Activated CD8-positive, alpha-beta memory T cell treated with anti-CD3 and anti-CD28 coated beads, Interleukin-2, amount 50 U/mL, for 1 hour (primary cell): ENCODE results near the gene DND1.
"Not testable (repeated sequence)": the region's sequence is repeated elsewhere in the genome, so short reads cannot be mapped to it uniquely, and the experiment has no call there.

Experiments
- DNase-seq: peaks from one replicate; pipeline ENCODE4 v3.0.0-alpha.2; 2020; ENCODE audit errors: extremely low read depth

DND1 gene

DNA sequence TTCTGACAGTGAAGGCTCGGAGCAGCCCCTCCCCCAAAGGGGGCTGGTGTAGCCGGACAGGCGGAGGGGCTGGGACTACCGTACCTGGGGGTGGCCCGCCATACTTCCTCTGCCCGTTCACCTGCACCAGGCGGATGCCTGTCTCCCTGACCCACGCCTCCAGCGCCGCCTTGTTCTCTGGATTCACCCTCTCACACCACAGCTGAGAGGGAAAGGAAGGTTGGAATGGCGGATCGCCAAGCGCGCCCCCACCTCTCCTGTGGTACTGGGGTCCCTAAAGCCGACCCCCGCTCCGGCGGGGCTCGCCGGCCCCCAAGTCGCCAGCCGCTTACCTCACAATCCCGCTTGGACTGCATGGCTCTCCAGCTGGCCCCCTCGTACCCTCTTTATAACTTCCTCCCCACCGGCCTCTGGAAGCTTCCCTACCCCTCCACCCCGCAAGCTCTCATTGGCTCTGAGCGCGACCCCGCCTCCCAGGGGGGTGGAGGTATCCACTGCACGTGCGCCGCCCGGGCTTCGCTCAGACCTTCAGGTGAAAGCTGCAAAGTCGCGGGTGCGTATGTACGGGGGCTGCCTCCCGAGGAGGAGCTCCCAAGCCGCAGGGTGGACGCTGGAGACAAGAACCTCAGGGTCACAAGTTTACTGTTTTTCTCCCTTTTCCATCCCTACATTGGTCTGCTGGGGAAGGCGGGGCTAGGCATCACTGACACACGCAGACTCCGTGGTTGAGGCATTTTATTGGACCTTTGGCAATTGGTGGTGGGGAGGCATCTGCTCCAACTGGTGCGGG, at the start of gene DND1:
Gene DND1 (minus strand): TSS at position 390 of the 790 bp plus-strand sequence. CDS start 34 bp downstream, at position 356.
- DNase-seq, result no peak

DNA sequence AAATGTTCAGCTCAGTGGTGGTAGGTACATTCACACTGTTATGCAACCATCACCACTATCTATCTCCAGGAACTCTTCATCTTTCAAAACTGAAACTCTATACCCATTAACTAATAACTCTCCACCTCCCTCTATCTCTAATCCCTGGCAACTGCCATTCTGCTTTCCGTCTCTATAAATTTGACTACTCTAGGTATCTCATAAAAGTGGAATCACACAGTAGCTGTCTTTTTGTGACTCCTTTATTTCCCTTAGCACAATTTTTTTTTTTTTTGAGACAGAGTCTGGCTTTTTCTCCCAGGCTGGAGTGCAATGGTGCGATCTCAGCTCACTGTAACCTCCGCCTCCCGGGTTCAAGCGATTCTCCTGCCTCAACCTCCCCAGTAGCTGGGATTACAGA, 48.0 kb upstream of the DND1 start:
- not testable (repeated sequence) for DNase-seq

DNA sequence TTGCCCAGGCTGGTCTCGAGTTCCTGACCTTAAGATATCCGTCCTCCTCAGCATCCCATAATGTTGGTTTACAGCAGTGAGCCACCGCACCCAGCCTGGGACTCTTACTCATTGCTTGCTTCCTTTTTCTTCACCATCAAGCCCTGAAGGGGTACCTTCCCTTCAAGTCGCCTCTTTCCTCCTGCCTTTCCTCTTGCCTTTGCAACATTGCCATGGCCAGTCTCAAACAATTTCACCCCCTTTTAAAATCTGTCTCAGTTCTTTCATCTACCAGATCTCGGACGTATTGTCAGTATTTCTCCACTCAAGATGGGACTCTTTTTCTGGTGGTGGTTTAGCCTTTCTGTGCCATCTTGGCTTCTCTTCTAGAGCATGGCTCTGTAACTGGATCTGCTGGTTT, 47.4 kb upstream of the DND1 start:
- not testable (repeated sequence) for DNase-seq

DNA sequence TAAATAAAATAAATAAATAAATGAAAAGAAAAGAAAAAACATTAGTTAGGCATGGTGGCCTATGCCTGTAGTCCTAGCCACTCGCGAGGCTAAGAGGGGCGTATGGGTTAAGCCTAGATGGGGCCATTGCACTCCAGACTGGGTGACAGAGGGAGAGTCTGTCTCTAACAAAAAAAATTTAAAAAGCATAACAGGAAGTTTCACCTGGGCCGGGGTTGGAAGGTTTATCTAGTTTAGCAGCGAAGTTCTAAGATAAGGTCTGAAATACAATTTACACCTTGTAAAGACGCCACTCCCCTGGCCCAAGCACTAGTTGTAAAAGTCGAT, 44.9 kb upstream of the DND1 start:
- no peak for DNase-seq

DNA sequence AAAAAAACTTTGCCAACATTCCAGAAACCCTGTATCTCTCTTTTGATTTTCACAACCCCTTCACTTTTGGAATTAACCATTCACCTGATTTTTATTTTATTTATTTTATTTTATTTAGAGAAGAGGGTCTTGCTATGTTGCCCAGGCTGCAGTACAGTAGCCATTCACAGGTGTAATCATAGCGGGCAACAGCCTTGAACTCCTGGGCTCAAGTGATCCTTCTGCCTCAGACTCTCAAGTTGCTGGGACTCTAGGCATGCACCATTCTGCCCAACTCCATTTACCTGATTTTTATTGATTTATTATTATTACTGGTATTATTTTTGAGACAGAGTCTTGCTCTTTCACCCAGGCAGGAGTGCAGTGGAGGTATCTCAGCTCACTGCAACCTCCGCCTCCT, 42.9 kb upstream of the DND1 start:
- DNase-seq, result not testable (repeated sequence)

DNA sequence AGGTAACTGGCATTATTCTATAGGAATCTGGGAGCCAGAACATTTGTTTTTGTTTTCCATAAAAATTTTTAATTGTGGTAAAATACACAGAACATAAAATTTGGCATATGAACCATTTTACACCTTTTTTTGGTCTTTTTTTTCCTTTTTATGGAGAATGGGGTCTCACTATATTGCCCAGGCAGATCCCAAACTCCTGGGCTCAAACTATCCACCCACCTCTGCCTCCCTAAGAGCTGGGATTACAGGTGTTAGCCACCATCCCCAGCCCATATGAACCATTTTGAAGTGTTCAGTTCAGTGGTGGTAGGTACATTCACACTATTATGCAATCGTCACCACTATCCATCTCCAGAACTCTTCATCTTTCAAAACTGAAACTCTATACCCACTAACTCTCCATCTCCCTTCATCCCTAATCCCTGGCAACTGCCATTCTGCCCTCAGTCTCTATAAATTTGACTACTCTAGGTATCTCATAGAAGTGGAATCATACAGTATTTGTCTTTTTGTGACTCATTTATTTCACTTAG, 40.3 kb upstream of the DND1 start:
- DNase-seq, result no peak

DNA sequence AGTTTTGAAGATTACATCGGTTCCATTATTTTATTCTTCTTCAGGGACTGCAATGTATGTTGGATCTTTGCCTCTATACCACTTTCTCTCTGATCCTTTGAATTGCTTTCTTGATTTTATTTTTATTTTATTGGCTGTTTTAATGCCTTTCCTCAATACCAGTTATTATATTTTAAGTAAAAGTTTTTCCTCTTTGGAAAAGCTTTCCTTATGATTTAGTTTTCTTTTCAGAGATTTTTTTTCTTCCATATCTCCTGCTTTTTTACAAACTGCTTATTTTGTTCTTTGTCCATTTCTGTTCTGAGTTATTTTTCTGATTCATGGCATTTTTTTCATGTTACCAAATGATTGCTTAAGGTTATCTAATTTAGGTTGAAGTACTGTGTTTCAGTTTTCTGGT, 38.4 kb upstream of the DND1 start:
- no peak for DNase-seq

DNA sequence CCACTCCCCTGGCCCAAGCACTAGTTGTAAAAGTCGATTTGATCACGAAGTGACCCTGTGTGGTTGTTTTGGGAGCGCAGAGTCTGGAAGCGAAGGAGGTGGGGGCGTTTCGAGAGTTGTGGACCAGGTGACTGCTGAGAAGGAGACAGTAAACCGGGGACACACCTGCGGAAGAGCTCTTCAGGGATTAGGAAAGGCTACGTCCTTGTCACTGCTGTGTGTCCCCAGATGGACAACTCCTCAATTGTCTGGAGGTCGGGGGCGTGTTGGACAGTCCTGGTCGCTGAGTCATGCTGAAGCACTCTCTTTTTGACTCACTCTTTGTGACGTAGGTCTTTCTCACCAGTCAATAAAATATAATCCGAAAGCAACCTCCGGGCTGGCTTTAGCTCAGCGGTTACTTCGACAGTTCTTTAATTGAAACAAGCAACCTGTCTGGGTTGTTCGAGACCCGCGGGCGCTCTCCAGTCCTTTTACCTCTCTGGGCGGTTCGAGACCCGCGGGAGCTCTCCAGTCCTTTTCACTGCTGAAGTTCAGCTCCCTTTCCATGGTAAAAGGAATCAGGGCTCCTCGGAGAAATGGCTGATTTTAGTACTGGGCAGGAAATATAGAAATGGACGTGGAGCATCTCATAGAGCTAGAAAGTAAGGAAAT, 37.6 kb upstream of the DND1 start:
- DNase-seq, result peak; percentile 69

DNA sequence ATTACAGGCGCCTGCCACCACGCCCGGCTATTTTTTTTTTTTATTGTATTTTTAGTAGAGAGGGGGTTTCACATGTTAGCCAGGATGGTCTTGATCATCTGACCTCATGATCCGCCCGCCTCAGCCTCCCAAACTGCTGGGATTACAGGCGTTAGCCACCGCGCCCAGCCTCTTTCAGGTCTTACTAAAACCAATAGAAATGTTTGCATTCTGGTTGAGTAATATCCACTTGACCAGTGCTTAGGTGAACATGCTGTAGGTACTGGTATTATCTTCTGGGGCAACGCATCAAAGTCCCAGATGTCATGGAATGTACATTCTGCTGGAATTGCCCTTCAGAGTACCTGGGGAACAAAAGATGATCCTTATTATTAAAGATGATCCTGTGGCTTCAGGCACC, 35.4 kb upstream of the DND1 start:
- DNase-seq, result not testable (repeated sequence)

DNA sequence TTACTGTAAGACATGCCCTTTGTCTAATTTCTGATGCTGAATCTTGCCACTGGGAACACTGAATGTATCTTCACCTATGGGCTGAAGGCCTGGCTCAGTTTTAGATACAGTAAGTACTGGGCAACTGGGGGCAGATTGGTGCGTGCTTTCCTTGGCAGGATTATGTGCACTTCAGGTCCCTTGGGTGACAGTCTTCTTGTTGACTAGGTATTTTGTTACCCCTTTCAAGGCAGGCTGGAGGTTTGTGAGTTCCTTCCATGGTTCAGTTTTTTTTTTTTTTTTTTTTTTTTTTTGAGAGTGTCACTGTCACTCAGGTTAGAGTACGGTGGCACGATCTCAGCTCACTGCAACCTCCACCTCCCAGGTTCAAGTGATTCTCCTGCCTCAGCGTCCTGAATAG, 34.4 kb upstream of the DND1 start:
- DNase-seq, result no peak

DNA sequence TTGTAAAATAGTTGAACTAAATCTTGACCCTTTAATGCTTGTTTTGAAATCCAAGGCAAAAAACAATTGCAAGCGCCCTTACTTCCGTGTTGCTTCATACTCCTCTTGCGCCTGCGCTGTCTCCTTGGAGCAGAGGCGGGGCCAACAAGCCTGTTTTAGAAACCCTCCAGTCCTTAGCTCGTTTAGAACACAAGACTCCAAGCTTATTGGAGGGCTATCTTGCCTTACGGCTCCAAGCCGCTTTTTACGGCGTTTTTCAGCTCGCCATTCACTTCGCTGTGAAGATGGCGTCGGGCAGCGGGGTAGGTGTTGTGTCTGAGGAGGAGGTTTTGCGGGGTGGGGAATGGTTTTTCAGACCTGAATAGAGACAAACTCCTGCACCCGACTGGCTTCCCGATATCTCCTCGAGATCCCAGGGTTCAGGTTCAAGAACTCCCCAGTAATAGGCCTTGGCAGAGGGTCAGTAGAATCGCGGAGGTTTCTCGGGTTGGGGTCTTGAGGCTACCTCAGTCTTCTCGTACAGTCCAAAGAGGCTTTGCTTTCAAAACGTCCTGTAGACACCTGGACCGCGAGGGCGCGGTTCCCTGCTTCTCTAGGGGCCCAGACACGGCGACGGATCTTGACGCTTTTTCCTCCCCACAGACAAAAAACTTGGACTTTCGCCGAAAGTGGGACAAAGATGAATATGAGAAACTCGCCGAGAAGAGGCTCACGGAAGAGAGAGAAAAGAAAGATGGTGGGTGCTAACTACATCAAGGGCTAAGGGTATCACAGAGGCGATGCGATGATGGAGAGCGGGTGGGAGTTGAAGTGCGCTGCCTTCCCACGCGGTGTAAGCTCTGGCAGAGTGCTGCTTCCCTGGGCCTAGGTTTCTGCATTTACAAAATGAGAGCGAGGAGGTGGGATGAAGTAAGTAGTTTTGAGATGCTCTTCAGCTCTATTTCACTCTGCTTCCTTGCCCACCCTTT, 27.1 kb upstream of the DND1 start, which contains the start of gene ZMAT2:
Gene ZMAT2 (plus strand): TSS at position 271 of the 968 bp plus-strand sequence. CDS start 14 bp downstream, at position 285.
- peak; percentile 86 for DNase-seq

DNA sequence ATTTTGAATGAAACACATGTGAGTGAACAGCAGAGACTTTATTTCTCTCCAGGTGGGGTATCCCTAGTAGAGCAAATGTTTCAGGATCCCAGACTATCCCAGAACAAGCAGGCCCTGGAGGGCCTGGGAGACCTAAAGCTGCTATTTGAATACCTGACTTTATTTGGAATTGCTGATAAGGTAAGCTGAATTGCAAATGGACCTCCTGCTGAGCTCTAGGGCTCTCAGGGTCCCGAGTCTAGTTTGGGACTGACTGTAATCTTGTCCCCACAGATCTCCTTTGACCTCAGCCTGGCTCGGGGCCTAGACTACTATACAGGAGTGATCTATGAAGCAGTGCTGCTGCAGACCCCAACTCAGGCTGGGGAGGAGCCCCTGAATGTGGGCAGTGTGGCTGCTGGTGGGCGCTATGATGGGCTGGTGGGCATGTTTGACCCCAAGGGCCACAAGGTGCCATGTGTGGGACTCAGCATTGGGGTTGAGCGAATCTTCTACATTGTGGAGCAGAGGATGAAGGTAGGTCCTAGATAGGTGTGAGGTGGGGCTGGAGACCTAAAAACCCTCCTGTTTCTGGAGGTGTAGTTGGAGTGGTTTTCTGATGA, 23.6 kb upstream of the DND1 start:
- no peak for DNase-seq

DNA sequence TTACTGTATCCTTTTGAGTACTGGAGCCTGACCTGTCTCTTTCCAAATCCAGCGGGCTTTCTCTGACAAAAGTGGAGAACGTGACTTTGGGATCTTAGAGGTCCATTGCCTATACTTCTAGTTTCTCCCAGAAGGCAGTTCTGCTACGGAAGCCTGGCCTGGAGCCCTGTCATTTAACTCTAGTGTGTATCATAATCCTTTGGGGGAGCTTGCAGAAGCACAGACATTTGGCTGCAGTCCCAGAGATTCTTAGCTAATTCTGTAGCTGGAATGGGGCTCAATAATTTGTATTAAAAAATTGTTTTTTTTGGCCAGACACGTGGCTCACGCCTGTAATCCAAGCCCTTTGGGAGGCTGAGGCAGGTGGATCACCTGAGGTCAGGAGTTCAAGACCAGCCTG, 20.9 kb upstream of the DND1 start:
- no peak for DNase-seq

DNA sequence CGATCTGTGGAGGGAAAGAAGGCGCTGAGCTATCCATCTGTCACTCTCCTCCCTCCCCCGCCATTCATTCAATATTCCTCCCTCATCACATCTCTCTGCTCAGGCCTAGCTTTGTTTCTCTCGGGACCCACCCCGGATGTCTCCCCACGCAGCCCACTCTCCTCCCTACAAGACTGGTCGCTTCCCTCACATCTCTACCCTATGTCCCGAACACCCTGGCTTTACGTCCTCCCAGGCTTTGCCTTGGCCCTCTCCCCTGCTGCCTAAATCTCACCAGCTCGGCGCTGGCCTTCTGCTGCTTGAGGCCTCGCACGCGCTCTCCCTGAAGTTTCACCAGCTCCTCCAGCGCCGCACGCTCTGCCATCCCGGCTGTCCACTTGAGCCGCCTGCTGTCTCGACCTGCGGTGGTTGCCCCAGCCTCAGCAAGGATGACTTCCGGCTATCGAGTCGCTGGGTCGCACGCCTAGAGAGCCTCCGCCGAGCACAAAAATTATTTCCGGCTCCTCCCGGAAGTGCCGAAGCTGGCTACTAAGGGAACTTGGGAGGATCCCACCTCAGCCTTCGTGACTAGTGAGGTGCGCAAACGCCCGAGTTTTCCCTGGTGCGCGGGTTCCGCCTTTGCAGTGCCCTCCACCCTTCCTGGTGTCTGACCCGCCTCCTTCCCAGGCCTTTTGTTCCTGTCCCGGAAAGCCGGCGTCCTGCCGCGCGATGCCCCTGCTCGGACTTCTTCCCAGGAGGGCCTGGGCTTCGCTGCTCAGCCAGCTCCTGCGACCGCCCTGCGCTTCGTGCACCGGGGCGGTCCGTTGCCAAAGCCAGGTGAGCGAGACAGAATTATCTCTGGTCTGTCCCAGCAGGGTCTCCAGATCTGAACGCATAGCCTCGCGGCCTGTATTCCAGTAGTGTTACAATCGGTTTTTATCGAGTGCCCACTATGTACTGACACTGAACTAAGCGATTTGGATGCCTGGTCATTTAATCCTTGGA, 17.9 kb upstream of the DND1 start, which contains the start of the genes HARS1 and HARS2:
Gene HARS1 (minus strand): TSS at position 430 of the 984 bp plus-strand sequence. CDS start 66 bp downstream, at position 364.
Gene HARS2 (plus strand): TSS at position 515 of the 984 bp plus-strand sequence. CDS start 194 bp downstream, at position 709.
- peak; percentile 54 for DNase-seq

DNA sequence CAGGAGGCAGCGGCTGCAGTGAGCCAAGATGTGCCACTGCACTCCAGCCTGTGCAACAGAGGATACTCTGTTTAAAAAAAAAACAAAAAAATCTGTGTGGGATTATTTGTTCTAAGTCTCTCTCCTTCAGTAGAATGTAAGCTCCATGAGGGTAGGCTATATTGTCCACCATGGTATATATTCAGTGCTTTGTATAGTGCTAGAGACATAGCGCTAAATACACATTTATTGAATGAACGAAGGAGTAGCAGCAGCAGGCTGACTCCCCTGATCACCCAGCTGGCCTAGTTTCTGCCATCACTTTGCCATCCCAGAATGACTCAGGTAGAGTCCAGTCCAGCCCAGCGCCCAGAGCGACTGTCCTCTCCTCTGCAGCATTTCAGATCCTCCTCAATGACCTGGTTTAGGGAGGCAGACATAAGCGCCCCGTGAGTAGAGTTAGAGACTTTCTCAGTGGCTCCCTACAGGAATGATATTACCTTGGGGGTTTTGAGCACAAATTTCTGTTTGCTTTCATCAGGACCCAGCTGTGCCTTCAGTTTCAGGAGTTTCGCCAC, 17.1 kb upstream of the DND1 start:
- DNase-seq, result no peak

DNA sequence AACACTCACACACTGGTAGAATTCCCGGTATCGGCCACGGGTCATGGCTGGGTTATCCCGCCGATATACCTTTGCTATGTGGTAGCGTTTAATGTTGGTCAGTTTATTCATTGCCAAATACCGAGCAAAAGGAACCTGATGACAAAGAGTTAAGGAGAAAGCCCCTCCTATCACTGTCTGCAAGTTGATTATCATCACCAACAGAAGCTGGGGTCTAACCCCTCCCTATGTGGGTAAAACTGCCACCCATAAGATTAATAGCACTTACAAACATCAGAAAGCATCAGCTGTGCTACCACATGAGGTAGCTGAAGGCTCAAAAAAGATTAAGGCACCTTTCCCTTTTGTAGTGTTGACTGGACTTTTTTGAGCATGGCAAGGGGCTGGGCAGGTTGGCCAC, 5.6 kb upstream of the DND1 start:
- DNase-seq, result no peak

DNA sequence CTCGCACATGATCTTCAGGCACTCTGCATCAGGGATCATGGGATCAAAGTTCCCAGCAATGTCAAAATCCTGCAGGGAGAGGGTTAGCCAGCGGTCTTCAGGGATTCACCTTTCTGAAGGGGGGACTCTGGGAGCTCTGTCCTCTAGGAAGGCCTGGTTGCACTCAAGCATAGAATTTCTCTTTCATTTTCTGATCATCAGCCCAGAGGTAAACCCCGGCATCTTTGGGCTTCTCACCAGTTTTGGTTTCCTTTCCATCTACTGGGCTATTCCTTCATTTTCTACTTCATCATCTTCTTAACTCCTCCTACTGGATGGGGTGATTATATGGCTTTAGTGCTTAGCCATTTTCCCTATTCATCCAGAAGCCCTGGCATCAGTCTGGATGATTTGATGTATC, 4.6 kb upstream of the DND1 start:
- no peak for DNase-seq

DNA sequence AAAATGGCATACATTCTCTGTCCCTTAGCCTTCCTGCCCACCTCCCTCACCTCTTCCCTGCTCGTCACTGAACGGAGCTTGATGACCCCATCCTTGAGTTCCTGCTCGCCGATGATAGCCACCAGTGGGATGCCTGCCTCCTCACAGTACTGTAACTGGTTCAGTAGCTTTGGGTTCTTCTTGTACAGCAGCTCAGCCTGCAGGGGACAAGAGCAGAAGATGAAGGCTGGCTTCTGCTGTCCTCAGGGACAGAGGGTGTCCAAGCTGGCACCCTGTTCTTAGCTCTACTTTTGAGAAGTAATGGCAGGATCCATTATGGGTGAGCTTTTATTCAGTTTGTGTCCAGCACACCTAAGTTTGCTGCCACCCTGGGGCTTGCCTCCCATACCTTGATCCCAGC, 1.3 kb upstream of the DND1 start:
- DNase-seq, result no peak

DNA sequence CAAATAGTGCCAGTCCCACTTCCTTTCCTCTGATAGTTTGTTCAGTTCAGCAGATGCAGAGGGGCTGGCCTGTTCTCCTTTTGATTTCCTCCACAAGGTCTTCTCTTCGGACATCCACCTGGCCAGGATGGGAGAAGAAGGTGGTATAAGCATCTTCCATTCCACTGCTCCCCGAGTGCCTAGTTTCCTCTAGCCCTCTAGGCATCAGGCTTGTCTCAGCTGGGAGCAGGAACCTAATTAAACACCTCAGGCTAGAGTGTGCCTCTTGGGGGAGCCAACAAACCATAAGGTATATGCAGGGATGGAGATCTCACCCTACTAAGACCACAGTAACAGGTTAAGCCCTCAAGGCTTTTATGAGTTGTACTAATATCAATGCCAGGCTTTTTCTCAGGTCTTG, 835 bp upstream of the DND1 start:
- DNase-seq, result no peak
